ENCODE results near the gene PGLYRP4. TPM values are rescaled to one million over a fixed set of nuclear protein-coding genes. Genes with fewer than 3 reads are reported as not detected.

The PGLYRP4 gene
- total RNA-seq, 1 donor from 2014 or later = not detected

DNA sequence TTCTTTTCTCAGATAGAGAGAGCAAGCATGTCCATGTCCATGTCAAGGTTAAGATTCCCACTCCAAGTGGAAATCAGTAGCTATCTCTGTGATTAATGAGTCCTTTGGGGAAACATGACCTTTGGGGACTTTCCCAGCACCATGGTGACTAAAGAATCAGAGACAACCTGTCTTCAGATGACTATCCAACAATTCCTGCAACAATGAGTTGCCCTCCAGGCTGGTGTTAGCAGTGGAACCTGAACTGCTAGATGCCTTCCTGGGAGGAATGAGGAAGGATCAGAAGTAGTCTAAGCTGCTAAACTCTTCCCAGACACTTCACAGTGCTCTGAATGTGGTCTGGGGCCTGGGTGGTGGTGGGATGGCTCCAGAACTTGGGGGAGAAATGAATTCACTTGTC lies 15.5 kb upstream of the PGLYRP4 start:
- no peak for TF ChIP-seq CTCF (IDR thresholded peaks at IDR 0.05; ENCODE audit: unreplicated experiment)
- DNase-seq (ENCODE audit: low spot score, unreplicated experiment) = no peak
- Mint-ChIP-seq H3K4me1 (ENCODE audit: low read depth) (peaks cover 4% of the 10 kb centered on the region), H3K4me3 (ENCODE audit: low read depth) (no peak overlapping the region), H3K9me3 (ENCODE audit: low read depth) (no peaks in the 10 kb centered on the region), H3K36me3 (ENCODE audit: insufficient read depth) (no peaks in the 10 kb centered on the region), H3K27me3 (peaks cover 5% of the 10 kb centered on the region), H3K27ac (no peak overlapping the region)

GRCh38 chr1:153363641-153364040 lies 15.0 kb upstream of the PGLYRP4 start:
- Mint-ChIP-seq H3K36me3 (ENCODE audit: insufficient read depth) (no peaks in the 10 kb centered on the region), H3K27ac (no peak overlapping the region), H3K27me3 (peaks cover 5% of the 10 kb centered on the region), H3K9me3 (ENCODE audit: low read depth) (no peaks in the 10 kb centered on the region), H3K4me3 (ENCODE audit: low read depth) (no peak overlapping the region), H3K4me1 (ENCODE audit: low read depth) (peaks cover 4% of the 10 kb centered on the region)
- TF ChIP-seq CTCF (IDR thresholded peaks at IDR 0.05; ENCODE audit: unreplicated experiment) = no peak
- no peak for DNase-seq (ENCODE audit: low spot score, unreplicated experiment)

- Mint-ChIP-seq H3K27ac (no peak overlapping the region), H3K4me1 (ENCODE audit: low read depth) (peaks cover 4% of the 10 kb centered on the region), H3K4me3 (ENCODE audit: low read depth) (no peak overlapping the region), H3K36me3 (ENCODE audit: insufficient read depth) (no peaks in the 10 kb centered on the region), H3K9me3 (ENCODE audit: low read depth) (no peaks in the 10 kb centered on the region), H3K27me3 (peaks cover 3% of the 10 kb centered on the region)
- no peak for DNase-seq (ENCODE audit: low spot score, unreplicated experiment)
- no peak for TF ChIP-seq CTCF (IDR thresholded peaks at IDR 0.05; ENCODE audit: unreplicated experiment)
Observed at GRCh38 chr1:153362187-153362775, 13.6 kb upstream of the PGLYRP4 start.

GRCh38 chr1:153361480-153362109 lies 13.0 kb upstream of the PGLYRP4 start:
- Mint-ChIP-seq H3K27me3 (peaks cover 4% of the 10 kb centered on the region), H3K36me3 (ENCODE audit: insufficient read depth) (no peaks in the 10 kb centered on the region), H3K4me3 (ENCODE audit: low read depth) (no peak overlapping the region), H3K27ac (no peak overlapping the region), H3K9me3 (ENCODE audit: low read depth) (no peaks in the 10 kb centered on the region), H3K4me1 (ENCODE audit: low read depth) (peaks cover 4% of the 10 kb centered on the region)
- TF ChIP-seq CTCF (IDR thresholded peaks at IDR 0.05; ENCODE audit: unreplicated experiment) = no peak
- no peak for DNase-seq (ENCODE audit: low spot score, unreplicated experiment)

DNA sequence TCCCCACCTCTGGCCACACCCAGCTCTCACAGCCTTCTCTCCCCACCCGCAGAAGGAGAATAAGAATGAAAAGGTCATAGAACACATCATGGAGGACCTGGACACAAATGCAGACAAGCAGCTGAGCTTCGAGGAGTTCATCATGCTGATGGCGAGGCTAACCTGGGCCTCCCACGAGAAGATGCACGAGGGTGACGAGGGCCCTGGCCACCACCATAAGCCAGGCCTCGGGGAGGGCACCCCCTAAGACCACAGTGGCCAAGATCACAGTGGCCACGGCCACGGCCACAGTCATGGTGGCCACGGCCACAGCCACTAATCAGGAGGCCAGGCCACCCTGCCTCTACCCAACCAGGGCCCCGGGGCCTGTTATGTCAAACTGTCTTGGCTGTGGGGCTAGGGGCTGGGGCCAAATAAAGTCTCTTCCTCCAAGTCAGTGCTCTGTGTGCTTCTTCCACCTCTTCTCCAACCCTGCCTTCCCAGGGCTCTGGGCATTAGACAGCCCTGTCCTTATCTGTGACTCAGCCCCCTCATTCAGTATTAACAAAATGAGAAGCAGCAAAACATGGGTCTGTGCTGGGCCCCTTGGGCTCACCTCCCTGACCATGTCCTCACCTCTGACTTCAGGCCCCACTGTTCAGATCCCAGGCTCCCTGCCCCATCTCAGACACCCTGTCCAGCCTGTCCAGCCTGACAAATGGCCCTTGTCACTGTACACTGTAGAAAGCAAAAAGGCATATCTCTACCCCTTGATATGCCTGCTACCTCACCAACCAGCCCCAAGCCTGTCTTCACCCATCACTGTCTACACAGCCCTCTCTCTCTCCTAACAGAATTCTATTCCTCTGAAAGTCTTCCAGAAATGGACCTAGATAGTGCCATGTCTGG lies 12.2 kb upstream of the PGLYRP4 start:
- Mint-ChIP-seq H3K9me3 (ENCODE audit: low read depth) (no peaks in the 10 kb centered on the region), H3K27me3 (peaks cover 10% of the 10 kb centered on the region), H3K4me3 (ENCODE audit: low read depth) (no peak overlapping the region), H3K36me3 (ENCODE audit: insufficient read depth) (no peaks in the 10 kb centered on the region), H3K4me1 (ENCODE audit: low read depth) (peaks cover 4% of the 10 kb centered on the region), H3K27ac (no peak overlapping the region)
- DNase-seq (ENCODE audit: low spot score, unreplicated experiment) = no peak
- TF ChIP-seq CTCF (IDR thresholded peaks at IDR 0.05; ENCODE audit: unreplicated experiment) = no peak

Data from progenitor cell of endocrine pancreas (in vitro differentiated cells).